Parathyroid adenoma (tissue), 2 donors: Measurements from ENCODE around the gene ISY1.
"Not testable (repeated sequence)": the region's sequence is repeated elsewhere in the genome, so short reads cannot be mapped to it uniquely, and the experiment has no call there.

Experiments
- H2AFZ ChIP-seq: fragments of 300-600 bp; sonication (generic); one replicate; pipeline ENCODE4 v1.7.0; 2017; ENCODE audit warnings: antibody characterized with exemption, mild to moderate bottlenecking
- H3K27ac ChIP-seq: fragments of 300-600 bp; sonication (generic); one replicate; pipeline ENCODE4 v1.7.0; 2017
- H3K27me3 ChIP-seq: fragments of 300-600 bp; sonication (generic); one replicate; pipeline ENCODE4 v1.7.0; 2017; ENCODE audit warnings: low read length; ENCODE audit not compliant: control insufficient read depth, insufficient read depth
- H3K36me3 ChIP-seq: fragments of 300-600 bp; sonication (generic); one replicate; pipeline ENCODE4 v1.7.0; 2017; ENCODE audit warnings: low read length; ENCODE audit not compliant: control insufficient read depth, insufficient read depth
- H3K4me1 ChIP-seq: fragments of 300-600 bp; sonication (generic); one replicate; pipeline ENCODE4 v1.7.0; 2017; ENCODE audit warnings: control low read depth
- H3K4me2 ChIP-seq: fragments of 300-600 bp; sonication (generic); one replicate; pipeline ENCODE4 v1.7.0; 2017; ENCODE audit warnings: low read length
- H3K4me3 ChIP-seq: fragments of 300-600 bp; sonication (generic); one replicate; pipeline ENCODE4 v1.7.0; 2017; ENCODE audit warnings: low read depth, low read length
- H3K79me2 ChIP-seq: fragments of 300-600 bp; sonication (generic); one replicate; pipeline ENCODE4 v1.7.0; 2017; ENCODE audit warnings: control low read depth
- H3K9ac ChIP-seq: fragments of 300-600 bp; sonication (generic); one replicate; pipeline ENCODE4 v1.7.0; 2017; ENCODE audit warnings: mild to moderate bottlenecking
- H3K9me3 ChIP-seq: fragments of 300-600 bp; sonication (generic); one replicate; pipeline ENCODE4 v1.7.0; 2017; ENCODE audit warnings: low read length; ENCODE audit not compliant: control insufficient read depth
- TF ChIP-seq, protein P1 (sequence below): fragments of 300-600 bp; sonication (generic); IDR thresholded peaks from one replicate; pipeline ENCODE4 v1.7.0; 2017; ENCODE audit warnings: antibody characterized with exemption, mild to moderate bottlenecking
- donor health status: primary hyperparathyroidism.

ISY1 gene

DNA sequence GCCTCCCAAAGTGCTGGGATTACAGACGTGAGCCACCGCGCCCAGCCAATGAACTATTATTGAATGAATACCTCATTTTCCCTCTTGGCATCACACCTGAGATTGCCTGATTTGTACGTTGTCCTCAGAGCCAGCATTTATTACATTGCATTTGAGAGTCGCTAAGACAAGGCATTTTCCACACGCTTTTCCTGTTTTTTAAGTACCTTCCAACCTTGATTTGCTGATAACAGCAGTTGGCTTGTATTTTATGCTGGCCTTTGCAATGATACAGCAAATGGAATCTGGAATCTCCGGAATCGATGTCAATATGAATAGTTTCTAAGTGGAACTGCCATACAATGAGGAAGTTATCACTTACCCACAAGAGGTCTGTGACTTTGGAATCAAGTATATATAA is 38.5 kb upstream of the ISY1 start:
- H2AFZ ChIP-seq, result no peak overlapping the region
- H3K4me3 ChIP-seq, result no peak overlapping the region
- H3K79me2 ChIP-seq, result no peaks in the 10 kb centered on the region
- no peaks in the 10 kb centered on the region for H3K36me3 ChIP-seq
- H3K9me3 ChIP-seq, result no peaks in the 10 kb centered on the region
- no peak overlapping the region for H3K9ac ChIP-seq
- no peaks in the 10 kb centered on the region for H3K27me3 ChIP-seq
- H3K4me1 ChIP-seq, result no peaks in the 10 kb centered on the region
- TF ChIP-seq, protein P1, sequence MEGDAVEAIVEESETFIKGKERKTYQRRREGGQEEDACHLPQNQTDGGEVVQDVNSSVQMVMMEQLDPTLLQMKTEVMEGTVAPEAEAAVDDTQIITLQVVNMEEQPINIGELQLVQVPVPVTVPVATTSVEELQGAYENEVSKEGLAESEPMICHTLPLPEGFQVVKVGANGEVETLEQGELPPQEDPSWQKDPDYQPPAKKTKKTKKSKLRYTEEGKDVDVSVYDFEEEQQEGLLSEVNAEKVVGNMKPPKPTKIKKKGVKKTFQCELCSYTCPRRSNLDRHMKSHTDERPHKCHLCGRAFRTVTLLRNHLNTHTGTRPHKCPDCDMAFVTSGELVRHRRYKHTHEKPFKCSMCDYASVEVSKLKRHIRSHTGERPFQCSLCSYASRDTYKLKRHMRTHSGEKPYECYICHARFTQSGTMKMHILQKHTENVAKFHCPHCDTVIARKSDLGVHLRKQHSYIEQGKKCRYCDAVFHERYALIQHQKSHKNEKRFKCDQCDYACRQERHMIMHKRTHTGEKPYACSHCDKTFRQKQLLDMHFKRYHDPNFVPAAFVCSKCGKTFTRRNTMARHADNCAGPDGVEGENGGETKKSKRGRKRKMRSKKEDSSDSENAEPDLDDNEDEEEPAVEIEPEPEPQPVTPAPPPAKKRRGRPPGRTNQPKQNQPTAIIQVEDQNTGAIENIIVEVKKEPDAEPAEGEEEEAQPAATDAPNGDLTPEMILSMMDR, result no peak
- no peak overlapping the region for H3K4me2 ChIP-seq
- H3K27ac ChIP-seq, result no peak overlapping the region

DNA sequence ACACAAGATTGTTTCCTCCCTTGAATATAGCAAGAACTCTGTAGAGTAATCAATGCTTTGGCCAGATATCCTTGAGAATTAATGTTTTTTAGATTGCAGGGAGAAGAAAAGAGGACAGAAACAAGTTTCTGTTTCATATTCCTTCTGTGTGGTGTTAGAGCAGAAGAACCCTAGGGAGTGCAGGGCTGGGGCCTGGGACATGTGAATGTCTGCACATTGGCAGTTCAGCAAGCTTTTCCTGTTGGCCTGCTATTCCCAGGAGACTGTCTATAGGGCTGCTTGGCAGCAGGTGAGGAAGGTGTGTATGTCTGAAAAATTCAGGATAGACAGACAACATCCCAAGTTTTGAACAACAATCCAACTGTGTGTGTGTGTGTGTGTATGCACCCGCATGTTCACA is 36.5 kb upstream of the ISY1 start:
- Histone ChIP-seq H3K9ac (no peak overlapping the region), H3K4me2 (no peak overlapping the region), H3K79me2 (no peaks in the 10 kb centered on the region), H3K4me1 (no peaks in the 10 kb centered on the region), H3K27me3 (no peaks in the 10 kb centered on the region), H3K36me3 (no peaks in the 10 kb centered on the region), H3K4me3 (no peak overlapping the region), H2AFZ (no peak overlapping the region), H3K9me3 (no peaks in the 10 kb centered on the region), H3K27ac (no peak overlapping the region)
- TF ChIP-seq, protein P1, result no peak

DNA sequence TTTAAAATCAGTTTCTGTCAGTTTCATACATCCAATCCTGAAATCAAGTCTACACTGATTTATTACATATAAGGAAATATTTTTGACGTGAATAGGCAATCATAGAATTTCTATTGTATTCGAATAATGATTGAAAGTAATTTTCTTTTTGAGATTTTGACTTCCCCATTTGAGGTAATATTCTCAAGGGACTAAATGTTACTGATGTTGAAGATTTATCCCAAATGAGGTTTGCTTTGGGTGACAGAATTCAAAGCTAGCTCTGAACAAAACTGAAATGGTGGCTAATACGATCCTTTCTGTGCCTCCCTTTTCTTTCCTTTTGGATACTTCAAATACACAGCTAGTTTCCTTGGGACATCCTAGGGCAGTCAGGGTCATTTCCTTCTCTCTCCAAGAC is 35.7 kb upstream of the ISY1 start:
- no peak overlapping the region for H3K9ac ChIP-seq
- no peak overlapping the region for H3K27ac ChIP-seq

DNA sequence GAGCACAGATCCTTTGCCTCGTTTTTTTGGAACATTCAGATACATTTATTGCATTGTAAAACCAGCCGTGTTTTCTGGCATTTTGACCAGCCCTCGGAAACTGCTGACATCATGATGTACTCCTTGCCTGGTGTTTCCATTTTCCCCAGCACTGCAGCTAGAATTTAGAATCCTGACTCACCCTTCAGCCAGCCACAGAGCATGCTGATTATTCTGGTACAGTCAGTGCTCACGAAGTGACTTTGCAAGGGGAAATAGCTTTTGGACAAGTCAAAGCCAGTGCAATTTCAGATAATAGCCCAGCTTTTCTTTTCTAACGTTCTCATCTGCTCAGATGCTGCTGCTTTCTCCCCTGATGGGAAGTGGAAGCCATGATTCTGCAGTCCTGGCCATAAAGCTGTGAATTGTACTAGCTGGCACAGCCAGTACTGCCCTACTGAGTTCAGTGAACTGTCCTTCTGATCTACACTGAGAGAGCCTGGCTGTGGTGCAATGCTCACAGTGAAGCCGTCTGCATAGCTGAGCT is 34.9 kb upstream of the ISY1 start:
- H2AFZ ChIP-seq, result no peak overlapping the region
- no peak overlapping the region for H3K27ac ChIP-seq
- TF ChIP-seq, protein P1, result no peak
- H3K27me3 ChIP-seq, result no peaks in the 10 kb centered on the region
- H3K9me3 ChIP-seq, result no peaks in the 10 kb centered on the region
- H3K4me2 ChIP-seq, result no peak overlapping the region
- no peaks in the 10 kb centered on the region for H3K36me3 ChIP-seq
- no peaks in the 10 kb centered on the region for H3K4me1 ChIP-seq
- H3K9ac ChIP-seq, result no peak overlapping the region
- no peak overlapping the region for H3K4me3 ChIP-seq
- H3K79me2 ChIP-seq, result no peaks in the 10 kb centered on the region

More for the DNA sequence above, 35.7 kb upstream of the ISY1 start:
- no peaks in the 10 kb centered on the region for H3K9me3 ChIP-seq
- no peaks in the 10 kb centered on the region for H3K27me3 ChIP-seq
- no peak overlapping the region for H3K4me2 ChIP-seq
- H3K4me1 ChIP-seq, result no peaks in the 10 kb centered on the region
- H3K4me3 ChIP-seq, result no peak overlapping the region
- TF ChIP-seq, protein P1, result no peak
- no peaks in the 10 kb centered on the region for H3K79me2 ChIP-seq
- H2AFZ ChIP-seq, result no peak overlapping the region
- no peaks in the 10 kb centered on the region for H3K36me3 ChIP-seq

DNA sequence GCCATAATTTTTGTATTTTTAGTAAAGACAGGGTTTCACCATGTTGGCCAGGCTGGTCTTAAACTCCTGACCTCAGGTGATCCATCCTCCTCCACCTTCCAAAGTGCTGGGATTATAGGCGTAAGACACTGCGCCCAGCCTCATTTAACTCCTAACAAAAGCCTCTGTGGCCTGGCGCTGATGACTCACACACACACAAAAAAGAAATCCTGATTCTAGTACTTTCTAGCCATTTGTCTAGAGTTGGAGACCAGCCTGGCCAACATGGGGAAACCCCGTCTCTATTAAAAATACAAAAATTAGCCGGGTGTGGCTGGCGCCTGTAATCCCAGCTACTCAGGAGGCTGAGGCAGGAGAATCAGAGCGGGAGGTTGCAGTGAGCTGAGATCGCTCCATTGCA is 28.9 kb upstream of the ISY1 start:
- not testable (repeated sequence) for H3K27ac ChIP-seq, H3K9me3 ChIP-seq, H2AFZ ChIP-seq, H3K4me2 ChIP-seq, H3K36me3 ChIP-seq, H3K4me3 ChIP-seq, H3K4me1 ChIP-seq, H3K9ac ChIP-seq, H3K79me2 ChIP-seq, H3K27me3 ChIP-seq
